Measurements from ENCODE around the gene NFIB.

NFIB gene

DNA sequence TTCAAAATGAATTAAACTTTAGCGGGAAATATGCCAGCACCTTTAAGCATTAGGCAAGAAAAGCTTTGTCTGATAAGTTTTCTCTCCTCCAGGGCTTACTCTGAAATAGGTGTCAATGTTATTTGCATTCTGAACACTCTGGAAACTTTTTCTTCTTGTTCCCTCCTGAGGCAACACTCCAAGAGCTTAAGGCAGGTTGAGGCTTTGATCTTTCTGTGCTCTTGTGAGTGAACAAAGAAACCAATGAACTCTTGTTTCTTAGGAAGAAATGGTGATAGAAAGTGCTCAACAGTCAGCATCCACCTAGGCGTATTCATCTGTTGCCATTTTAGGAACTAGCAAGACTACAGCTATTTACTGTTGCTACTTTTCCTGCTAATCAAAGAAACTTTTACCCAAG, 259.8 kb downstream of the NFIB start:
- TF ChIP-seq, protein P1, sequence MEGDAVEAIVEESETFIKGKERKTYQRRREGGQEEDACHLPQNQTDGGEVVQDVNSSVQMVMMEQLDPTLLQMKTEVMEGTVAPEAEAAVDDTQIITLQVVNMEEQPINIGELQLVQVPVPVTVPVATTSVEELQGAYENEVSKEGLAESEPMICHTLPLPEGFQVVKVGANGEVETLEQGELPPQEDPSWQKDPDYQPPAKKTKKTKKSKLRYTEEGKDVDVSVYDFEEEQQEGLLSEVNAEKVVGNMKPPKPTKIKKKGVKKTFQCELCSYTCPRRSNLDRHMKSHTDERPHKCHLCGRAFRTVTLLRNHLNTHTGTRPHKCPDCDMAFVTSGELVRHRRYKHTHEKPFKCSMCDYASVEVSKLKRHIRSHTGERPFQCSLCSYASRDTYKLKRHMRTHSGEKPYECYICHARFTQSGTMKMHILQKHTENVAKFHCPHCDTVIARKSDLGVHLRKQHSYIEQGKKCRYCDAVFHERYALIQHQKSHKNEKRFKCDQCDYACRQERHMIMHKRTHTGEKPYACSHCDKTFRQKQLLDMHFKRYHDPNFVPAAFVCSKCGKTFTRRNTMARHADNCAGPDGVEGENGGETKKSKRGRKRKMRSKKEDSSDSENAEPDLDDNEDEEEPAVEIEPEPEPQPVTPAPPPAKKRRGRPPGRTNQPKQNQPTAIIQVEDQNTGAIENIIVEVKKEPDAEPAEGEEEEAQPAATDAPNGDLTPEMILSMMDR (IDR thresholded peaks at IDR 0.05; ENCODE audit: low read depth, low read length, missing control alignments), result no peak
- H3K4me3 ChIP-seq (ENCODE audit: low read depth, low read length), result no peak overlapping the region
- DNase-seq (ENCODE audit: low read depth), result no peak
- in situ Hi-C loops (cut with HindIII; ENCODE audit: low sequenced_read_pairs), result loop anchor here (25.0 kb wide), 1 partner anchor 617 kb away; no protein-coding TSS in a partner anchor

DNA sequence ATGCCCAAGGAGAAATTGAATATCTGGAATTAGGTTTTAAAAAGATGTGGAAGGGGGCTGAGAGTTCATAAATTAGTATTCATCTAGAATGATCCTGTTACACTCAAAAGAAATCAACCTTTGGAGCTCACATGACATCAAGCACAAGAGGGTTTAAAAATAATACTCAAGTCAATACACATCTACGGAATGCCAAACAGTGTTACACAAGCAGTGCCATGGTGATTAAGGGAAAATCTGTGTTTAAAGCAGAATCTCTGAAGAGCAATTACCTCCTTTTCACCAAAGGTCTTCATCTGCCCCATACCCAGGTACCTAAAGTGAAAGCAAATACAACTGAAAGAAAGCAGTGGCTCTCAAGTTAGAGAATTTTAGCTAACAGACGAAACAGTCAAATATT, 261.6 kb downstream of the NFIB start:
- TF ChIP-seq, protein P1 (IDR thresholded peaks at IDR 0.05; ENCODE audit: low read depth, low read length, missing control alignments), result no peak
- no peak for DNase-seq (ENCODE audit: low read depth)
- in situ Hi-C loops (cut with HindIII; ENCODE audit: low sequenced_read_pairs), result loop anchor here (25.0 kb wide), 1 partner anchor 615 kb away; no protein-coding TSS in a partner anchor
- no peak overlapping the region for H3K4me3 ChIP-seq (ENCODE audit: low read depth, low read length)

DNA sequence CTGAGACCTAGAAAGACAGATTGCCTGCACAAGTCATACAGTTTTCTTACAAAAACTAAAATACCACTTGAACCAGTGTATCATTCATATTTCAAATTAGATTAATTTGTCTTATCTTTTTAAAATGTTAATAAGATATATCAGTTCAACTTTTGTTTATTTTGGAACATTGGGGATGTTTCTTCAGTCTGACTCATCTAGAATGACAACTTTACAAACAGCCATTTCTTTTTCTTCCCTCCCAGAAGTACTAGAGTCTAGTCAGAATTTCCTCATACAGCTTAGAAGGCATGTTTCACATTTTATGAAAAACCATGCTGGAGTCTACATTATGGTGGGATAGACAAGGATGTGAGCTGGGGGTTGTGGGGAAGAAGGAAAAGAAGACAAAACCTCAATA, 262.5 kb downstream of the NFIB start:
- in situ Hi-C loops (cut with HindIII; ENCODE audit: low sequenced_read_pairs), result loop anchor here (25.0 kb wide), 1 partner anchor 614 kb away; no protein-coding TSS in a partner anchor
- H3K4me3 ChIP-seq (ENCODE audit: low read depth, low read length), result no peak overlapping the region
- DNase-seq (ENCODE audit: low read depth), result no peak
- TF ChIP-seq, protein P1 (IDR thresholded peaks at IDR 0.05; ENCODE audit: low read depth, low read length, missing control alignments), result no peak

DNA sequence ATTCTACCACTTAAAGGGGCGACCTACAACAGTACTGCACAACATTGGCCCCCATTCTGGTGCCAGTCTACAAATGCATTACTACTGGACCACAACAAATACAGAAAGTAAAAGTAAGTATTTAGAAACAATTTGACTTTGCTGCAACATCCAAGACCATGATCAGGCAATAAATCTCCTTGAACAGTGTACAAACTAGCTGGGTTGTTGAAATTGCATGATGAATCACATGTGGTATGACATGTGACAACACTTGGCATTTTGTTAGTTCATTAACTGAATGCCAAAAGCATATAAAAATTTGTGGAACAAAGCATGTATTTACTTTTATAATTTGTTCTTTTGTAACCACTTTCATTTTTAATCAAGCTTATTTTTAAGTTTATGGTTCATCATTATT, 270.5 kb downstream of the NFIB start:
- in situ Hi-C loops (cut with HindIII; ENCODE audit: low sequenced_read_pairs), result no loop called here
- no peak for DNase-seq (ENCODE audit: low read depth)
- H3K4me3 ChIP-seq (ENCODE audit: low read depth, low read length), result no peak overlapping the region
- TF ChIP-seq, protein P1 (IDR thresholded peaks at IDR 0.05; ENCODE audit: low read depth, low read length, missing control alignments), result no peak

DNA sequence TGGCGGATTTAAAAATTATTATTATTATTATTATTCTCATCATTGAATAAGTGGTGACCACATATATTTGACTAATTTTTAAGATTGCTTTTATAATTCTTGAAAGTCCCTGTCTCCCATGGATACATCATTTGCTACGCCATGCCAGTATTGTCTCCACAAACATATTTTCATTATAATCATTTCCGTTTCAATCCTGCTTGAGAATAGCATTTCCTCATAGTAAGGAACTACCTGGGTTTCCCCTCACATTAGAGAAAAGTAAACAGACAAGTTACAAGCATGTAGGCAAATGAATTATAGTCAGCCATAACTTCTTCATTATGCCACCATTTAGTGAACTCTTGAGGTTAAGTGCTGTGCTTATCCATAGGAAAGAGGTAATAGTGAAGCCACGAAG, 276.6 kb downstream of the NFIB start:
- in situ Hi-C loops (cut with HindIII; ENCODE audit: low sequenced_read_pairs), result loop anchor here (5.0 kb wide), 1 partner anchor 35 kb away; no protein-coding TSS in a partner anchor
- TF ChIP-seq, protein P1 (IDR thresholded peaks at IDR 0.05; ENCODE audit: low read depth, low read length, missing control alignments), result no peak
- no peak overlapping the region for H3K4me3 ChIP-seq (ENCODE audit: low read depth, low read length)
- no peak for DNase-seq (ENCODE audit: low read depth)

DNA sequence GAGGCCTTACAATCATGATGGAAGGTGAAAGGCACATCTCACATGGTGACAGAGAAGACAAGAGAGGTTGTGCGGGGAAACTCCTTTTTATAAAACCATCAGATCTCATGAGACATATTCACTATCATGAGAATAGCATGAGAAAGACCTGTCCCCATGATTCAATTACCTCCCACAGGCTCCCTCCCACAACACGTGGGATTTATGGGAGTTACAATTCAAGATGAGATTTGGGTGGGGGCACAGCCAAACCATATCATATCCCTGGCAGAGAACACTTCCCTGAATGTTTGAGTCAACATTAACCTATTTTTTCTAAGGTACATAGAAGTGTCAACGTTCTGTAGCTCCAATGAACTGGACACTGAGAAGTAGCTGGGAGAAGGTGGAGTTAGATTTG, 280.9 kb downstream of the NFIB start:
- TF ChIP-seq, protein P1 (IDR thresholded peaks at IDR 0.05; ENCODE audit: low read depth, low read length, missing control alignments), result no peak
- no peak for DNase-seq (ENCODE audit: low read depth)
- H3K4me3 ChIP-seq (ENCODE audit: low read depth, low read length), result no peak overlapping the region
- in situ Hi-C loops (cut with HindIII; ENCODE audit: low sequenced_read_pairs), result no loop called here

Measured in astrocyte of the cerebellum (primary cell).